H9 (cell line): ENCODE measurements around the gene MLYCD. TPM values are rescaled to one million over a fixed set of nuclear protein-coding genes. Genes with fewer than 3 reads are reported as not detected.

Source experiments
- DNase-seq: peaks from one replicate; pipeline ENCODE4 v3.0.0-alpha.2; 2017
- H2AFZ ChIP-seq: one replicate; pipeline ENCODE4 v1.6.1; 2013; ENCODE audit warnings: mild to moderate bottlenecking, low read length, control low read depth, moderate library complexity
- H2AK5ac ChIP-seq: 2 replicates; pipeline ENCODE4 v1.6.1; 2013; ENCODE audit warnings: low read length, control low read depth, mixed read lengths; ENCODE audit not compliant: insufficient read length
- H2BK120ac ChIP-seq: one replicate; pipeline ENCODE4 v1.6.1; 2013; ENCODE audit warnings: low read depth, mild to moderate bottlenecking, low read length, control low read depth, inconsistent platforms; ENCODE audit not compliant: poor library complexity, severe bottlenecking
- H2BK12ac ChIP-seq: 2 replicates; pipeline ENCODE4 v1.6.1; 2013; ENCODE audit warnings: low read length, control low read depth, mixed read lengths, low read depth; ENCODE audit not compliant: insufficient read length
- H2BK15ac ChIP-seq: 2 replicates; pipeline ENCODE4 v1.6.1; 2013; ENCODE audit warnings: low read depth, low read length, control low read depth
- H2BK20ac ChIP-seq: one replicate; pipeline ENCODE4 v1.6.1; 2013; ENCODE audit warnings: low read depth, mild to moderate bottlenecking, low read length, control low read depth, inconsistent platforms; ENCODE audit not compliant: poor library complexity, severe bottlenecking
- H2BK5ac ChIP-seq: 2 replicates; pipeline ENCODE4 v1.6.1; 2013; ENCODE audit warnings: low read length, control low read depth, mixed read lengths; ENCODE audit not compliant: insufficient read length
- H3K14ac ChIP-seq: 2 replicates; pipeline ENCODE4 v1.6.1; 2013; ENCODE audit warnings: low read length, control low read depth; ENCODE audit not compliant: insufficient read depth
- H3K18ac ChIP-seq: 2 replicates; pipeline ENCODE4 v1.6.1; 2013; ENCODE audit warnings: low read depth, mild to moderate bottlenecking, mixed read lengths, low read length, control low read depth; ENCODE audit not compliant: insufficient read length
- H3K23ac ChIP-seq: 2 replicates; pipeline ENCODE4 v1.6.1; 2013; ENCODE audit warnings: low read length, control low read depth, mixed read lengths, low read depth; ENCODE audit not compliant: insufficient read length
- H3K23me2 ChIP-seq: 2 replicates; pipeline ENCODE4 v1.6.1; 2013; ENCODE audit warnings: low read depth, mild to moderate bottlenecking, mixed read lengths, low read length, control low read depth; ENCODE audit not compliant: insufficient read length, poor library complexity, severe bottlenecking
- H3K27ac ChIP-seq: 2 replicates; pipeline ENCODE4 v1.5.1; 2013; ENCODE audit warnings: low read length, control low read depth, mixed read lengths, low read depth; ENCODE audit not compliant: insufficient read length
- H3K27me3 ChIP-seq: 2 replicates; pipeline ENCODE4 v1.6.1; 2013; ENCODE audit warnings: low read length, control low read depth, inconsistent platforms; ENCODE audit not compliant: insufficient read depth
- H3K4ac ChIP-seq: 2 replicates; pipeline ENCODE4 v1.6.1; 2013; ENCODE audit warnings: low read depth, mild to moderate bottlenecking, control low read depth, inconsistent platforms, low read length, moderate library complexity
- H3K4me1 ChIP-seq: 2 replicates; pipeline ENCODE4 v1.6.1; 2013; ENCODE audit warnings: low read length, control low read depth, inconsistent platforms; ENCODE audit not compliant: insufficient read depth
- H3K4me2 ChIP-seq: 2 replicates; pipeline ENCODE4 v1.6.1; 2013; ENCODE audit warnings: low read length, control low read depth, mixed read lengths; ENCODE audit not compliant: insufficient read length, insufficient read depth
- H3K56ac ChIP-seq: 2 replicates; pipeline ENCODE4 v1.6.1; 2013; ENCODE audit warnings: low read depth, mild to moderate bottlenecking, mixed read lengths, low read length, control low read depth; ENCODE audit not compliant: insufficient read length
- H3K79me1 ChIP-seq: 2 replicates; pipeline ENCODE4 v1.6.1; 2013; ENCODE audit warnings: low read depth, mild to moderate bottlenecking, moderate library complexity, low read length, control low read depth, inconsistent platforms; ENCODE audit not compliant: insufficient read depth, poor library complexity, severe bottlenecking
- H3K79me2 ChIP-seq: 2 replicates; pipeline ENCODE4 v1.6.1; 2013; ENCODE audit warnings: low read length, control low read depth, inconsistent platforms; ENCODE audit not compliant: insufficient read depth
- H3K9ac ChIP-seq: 2 replicates; pipeline ENCODE4 v1.6.1; 2013; ENCODE audit warnings: low read length, control low read depth, mixed read lengths; ENCODE audit not compliant: insufficient read length; ENCODE audit errors: extremely low read depth
- H3K9me3 ChIP-seq: one replicate; pipeline ENCODE4 v1.6.1; 2013; ENCODE audit warnings: low read depth, low read length, inconsistent platforms; ENCODE audit not compliant: control insufficient read depth
- H3T11ph ChIP-seq: one replicate; pipeline ENCODE4 v1.6.1; 2013; ENCODE audit warnings: mild to moderate bottlenecking, low read length, control low read depth, inconsistent platforms
- H4K20me1 ChIP-seq: one replicate; pipeline ENCODE4 v1.6.1; 2013; ENCODE audit not compliant: control insufficient read depth, insufficient read length, insufficient read depth
- H4K5ac ChIP-seq: 2 replicates; pipeline ENCODE4 v1.6.1; 2013; ENCODE audit warnings: low read depth, mild to moderate bottlenecking, mixed read lengths, low read length, control low read depth; ENCODE audit not compliant: insufficient read length
- H4K8ac ChIP-seq: replicated peaks from 2 replicates; pipeline ENCODE4 v1.6.1; 2013; ENCODE audit warnings: low read length, control low read depth, mixed read lengths, low read depth; ENCODE audit not compliant: insufficient read length
- H4K91ac ChIP-seq: 2 replicates; pipeline ENCODE4 v1.6.1; 2013; ENCODE audit warnings: low read depth, mild to moderate bottlenecking, moderate library complexity, mixed read lengths, low read length, control low read depth; ENCODE audit not compliant: insufficient read length
- H3K27ac Mint-ChIP-seq, 3 experiments: 2 replicates in 2 of 3; 3 replicates in 1 of 3; pipeline ENCODE4 v1.8.0; 2020 to 2021; ENCODE audit warnings: mixed read lengths in 3 of 3, mild to moderate bottlenecking in 1 of 3, moderate library complexity in 1 of 3
- H3K27me3 Mint-ChIP-seq: 2 replicates; pipeline ENCODE4 v1.8.0; 2021; ENCODE audit warnings: low read depth, mild to moderate bottlenecking, moderate library complexity, mixed read lengths
- H3K36me3 Mint-ChIP-seq, 3 experiments: 2 replicates in 2 of 3; 3 replicates in 1 of 3; pipeline ENCODE4 v1.8.0; 2020 to 2021; ENCODE audit warnings: low read depth in 3 of 3, mixed read lengths in 3 of 3; ENCODE audit not compliant: insufficient read depth in 1 of 3
- H3K4me1 Mint-ChIP-seq, 2 experiments: 2 replicates each; pipeline ENCODE4 v1.8.0; 2020; ENCODE audit warnings: mixed read lengths in 2 of 2
- H3K4me3 Mint-ChIP-seq, 2 experiments: 2 replicates in 1 of 2; 3 replicates in 1 of 2; pipeline ENCODE4 v1.8.0; 2020 to 2021; ENCODE audit warnings: mild to moderate bottlenecking in 2 of 2, mixed read lengths in 2 of 2, moderate library complexity in 1 of 2
- H3K9me3 Mint-ChIP-seq, 2 experiments: 2 replicates in 1 of 2; 3 replicates in 1 of 2; pipeline ENCODE4 v1.8.0; 2020; ENCODE audit warnings: mild to moderate bottlenecking in 2 of 2, mixed read lengths in 2 of 2, moderate library complexity in 1 of 2
- WGBS: extraction: QIAGEN DNeasy Blood & Tissue Kit; methylation state at CpG from one replicate; pipeline ENCODE4 v1.1.7; 2013; ENCODE audit warnings: missing lambda C conversion rate, low lambda C conversion rate, mixed read lengths; ENCODE audit not compliant: insufficient read length; ENCODE audit errors: extremely low coverage; 5-methylcytosine and 5-hydroxymethylcytosine counted together
- total RNA-seq: library from RNA; stranded (reverse); gene quantifications from 2 replicates; pipeline ENCODE4 v1.2.1, GENCODE V29; 2021
- TF ChIP-seq, protein P1 (sequence below): fragments of 200-600 bp; sonication (generic); conservative IDR thresholded peaks from 3 replicates; pipeline ENCODE4 v1.8.0; 2021; ENCODE audit warnings: antibody characterized with exemption, mild to moderate bottlenecking

The MLYCD gene
- total RNA-seq, 1 experiment from 2014 or later: 7.1 TPM

DNA sequence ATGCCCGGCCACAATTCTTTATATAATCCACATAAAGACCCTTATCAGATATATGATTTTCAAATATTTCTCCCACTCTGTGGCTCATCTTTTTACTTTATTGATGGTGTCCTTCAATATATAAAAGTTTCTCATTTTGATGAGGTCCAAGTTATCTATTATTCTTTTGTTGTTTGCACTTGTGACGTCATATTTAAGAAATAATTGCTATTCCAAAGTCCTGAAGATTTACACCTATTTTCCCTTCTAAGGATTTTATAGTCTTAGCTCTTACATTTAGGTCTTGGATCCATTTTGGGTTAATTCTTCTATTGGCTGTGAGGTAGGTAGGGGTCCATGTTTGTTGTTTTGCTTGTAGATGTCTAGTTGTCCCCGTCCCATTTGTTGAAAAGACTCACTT, 3.0 kb upstream of the MLYCD start:
- no peak overlapping the region for H3K56ac ChIP-seq
- H3K18ac ChIP-seq: no peak overlapping the region
- no peak overlapping the region for H4K5ac ChIP-seq
- no peak overlapping the region for H4K91ac ChIP-seq
- H2BK12ac ChIP-seq: no peak overlapping the region
- no peak overlapping the region for H2AFZ ChIP-seq
- no peak overlapping the region for H2BK20ac ChIP-seq
- H2BK5ac ChIP-seq: no peak overlapping the region
- no peak overlapping the region for H3K14ac ChIP-seq
- peaks cover 0 to 4% (median 2%) of the 10 kb centered on the region in 3 experiments; a peak in 3 of 7 replicates for H3K36me3 Mint-ChIP-seq
- no peak overlapping the region for H2BK120ac ChIP-seq
- H3T11ph ChIP-seq: no peak overlapping the region
- no peaks in the 10 kb centered on the region for H3K79me1 ChIP-seq
- no peak overlapping the region for H2AK5ac ChIP-seq
- peaks cover 8% of the 10 kb centered on the region for H3K23me2 ChIP-seq
- DNase-seq: no peak
- H3K9me3 Mint-ChIP-seq: peaks cover 6 to 9% of the 10 kb centered on the region in 2 experiments; a peak in 4 of 5 replicates
- TF ChIP-seq, protein P1, sequence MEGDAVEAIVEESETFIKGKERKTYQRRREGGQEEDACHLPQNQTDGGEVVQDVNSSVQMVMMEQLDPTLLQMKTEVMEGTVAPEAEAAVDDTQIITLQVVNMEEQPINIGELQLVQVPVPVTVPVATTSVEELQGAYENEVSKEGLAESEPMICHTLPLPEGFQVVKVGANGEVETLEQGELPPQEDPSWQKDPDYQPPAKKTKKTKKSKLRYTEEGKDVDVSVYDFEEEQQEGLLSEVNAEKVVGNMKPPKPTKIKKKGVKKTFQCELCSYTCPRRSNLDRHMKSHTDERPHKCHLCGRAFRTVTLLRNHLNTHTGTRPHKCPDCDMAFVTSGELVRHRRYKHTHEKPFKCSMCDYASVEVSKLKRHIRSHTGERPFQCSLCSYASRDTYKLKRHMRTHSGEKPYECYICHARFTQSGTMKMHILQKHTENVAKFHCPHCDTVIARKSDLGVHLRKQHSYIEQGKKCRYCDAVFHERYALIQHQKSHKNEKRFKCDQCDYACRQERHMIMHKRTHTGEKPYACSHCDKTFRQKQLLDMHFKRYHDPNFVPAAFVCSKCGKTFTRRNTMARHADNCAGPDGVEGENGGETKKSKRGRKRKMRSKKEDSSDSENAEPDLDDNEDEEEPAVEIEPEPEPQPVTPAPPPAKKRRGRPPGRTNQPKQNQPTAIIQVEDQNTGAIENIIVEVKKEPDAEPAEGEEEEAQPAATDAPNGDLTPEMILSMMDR: no peak
- H3K27me3 Mint-ChIP-seq: peaks cover 4% of the 10 kb centered on the region
- no peak overlapping the region for H3K4me2 ChIP-seq
- H3K23ac ChIP-seq: no peak overlapping the region
- H3K79me2 ChIP-seq: no peaks in the 10 kb centered on the region
- H3K4me1 Mint-ChIP-seq: peaks cover 14 to 16% of the 10 kb centered on the region in 2 experiments
- no peak overlapping the region for H3K9ac ChIP-seq
- H4K20me1 ChIP-seq: no peaks in the 10 kb centered on the region
- H4K8ac ChIP-seq: no peak overlapping the region
- no peak overlapping the region for H3K27ac ChIP-seq
- WGBS: no CpG with 5 or more reads among the region's 3 CpGs
- no peak overlapping the region for H3K4ac ChIP-seq
- H3K4me3 Mint-ChIP-seq: no peak overlapping the region
- no peaks in the 10 kb centered on the region for H3K27me3 ChIP-seq
- no peak overlapping the region for H2BK15ac ChIP-seq
- H3K9me3 ChIP-seq: no peaks in the 10 kb centered on the region
- H3K27ac Mint-ChIP-seq: no peak overlapping the region
- peaks cover 2% of the 10 kb centered on the region; the same call in 1 of the 2 replicates for H3K4me1 ChIP-seq
